AG09319 (cell line): ENCODE results near the gene AGAP2.
"Not testable (repeated sequence)": the region's sequence is repeated elsewhere in the genome, so short reads cannot be mapped to it uniquely, and the experiment has no call there.

Experiments
- DNase-seq: peaks from one replicate; pipeline ENCODE4 v3.0.0-alpha.2; 2010; ENCODE audit warnings: low read depth; ENCODE audit errors: extremely low read depth
- CTCF ChIP-seq: IDR thresholded peaks from 2 replicates; pipeline ENCODE4 v1.5.1; 2011; ENCODE audit warnings: low read depth, mild to moderate bottlenecking, inconsistent platforms, low read length, moderate library complexity

The AGAP2 gene

DNA sequence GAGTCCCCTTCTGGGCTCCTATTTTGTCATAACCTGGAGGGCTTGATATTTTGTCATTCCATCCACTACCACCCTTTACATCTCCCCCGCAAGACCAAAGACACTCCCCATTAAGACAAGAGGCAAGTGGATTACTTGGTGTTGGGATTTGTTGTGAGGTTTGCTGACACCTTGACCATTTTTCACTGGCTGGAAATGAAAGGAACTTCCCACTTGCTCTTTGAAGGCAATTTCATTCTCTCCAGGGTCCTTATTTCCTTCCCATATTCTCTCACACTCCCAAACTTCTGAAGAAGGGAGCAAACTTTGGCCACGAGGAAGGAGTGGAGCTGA, 14.9 kb downstream of the AGAP2 start:
- no peak for DNase-seq
- no peak for TF ChIP-seq CTCF

DNA sequence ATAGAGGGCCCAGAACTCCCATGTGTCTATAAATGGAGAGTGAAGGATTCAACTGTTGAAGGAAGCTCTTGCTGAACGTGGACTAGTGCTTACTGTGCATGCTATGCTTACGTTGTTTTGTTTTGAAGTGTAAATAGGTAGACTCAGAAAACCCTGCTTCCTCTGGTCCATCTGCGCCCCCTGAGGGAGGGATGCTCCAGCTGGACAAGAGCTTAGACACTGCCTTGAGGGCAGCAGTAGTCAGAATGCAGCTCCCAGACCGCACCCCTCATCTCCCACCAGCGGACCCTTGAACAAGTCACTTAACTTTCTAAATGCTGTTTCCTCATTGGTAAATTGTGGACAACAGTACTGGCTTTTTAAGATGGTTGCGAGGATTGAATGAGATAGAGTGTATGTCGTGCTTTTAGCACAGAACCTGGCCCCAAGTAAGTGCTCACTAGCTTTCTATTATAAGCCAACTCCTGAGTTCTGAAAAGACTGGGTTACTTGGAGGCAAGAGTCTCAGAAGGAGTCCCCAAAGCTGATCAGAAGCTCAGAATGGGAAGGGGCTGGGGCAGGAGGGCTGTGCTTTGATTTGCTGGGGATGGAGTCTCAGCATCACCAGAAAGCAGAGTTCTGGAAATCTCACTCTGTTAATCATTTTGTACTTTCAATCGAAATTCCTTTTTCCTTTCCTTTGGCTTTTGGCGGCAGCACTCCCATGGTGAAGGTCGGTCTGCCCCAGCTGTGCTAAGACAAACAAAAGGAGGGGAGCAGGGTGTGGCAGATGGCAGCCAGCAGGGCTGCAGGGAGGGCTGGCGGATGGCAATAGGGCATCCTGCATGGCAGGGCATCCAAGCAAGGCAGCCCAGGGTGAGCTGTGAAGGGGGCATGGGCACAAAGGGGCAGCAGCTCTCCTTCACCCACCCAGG, 15.6 kb downstream of the AGAP2 start:
- TF ChIP-seq CTCF = no peak
- no peak for DNase-seq

DNA sequence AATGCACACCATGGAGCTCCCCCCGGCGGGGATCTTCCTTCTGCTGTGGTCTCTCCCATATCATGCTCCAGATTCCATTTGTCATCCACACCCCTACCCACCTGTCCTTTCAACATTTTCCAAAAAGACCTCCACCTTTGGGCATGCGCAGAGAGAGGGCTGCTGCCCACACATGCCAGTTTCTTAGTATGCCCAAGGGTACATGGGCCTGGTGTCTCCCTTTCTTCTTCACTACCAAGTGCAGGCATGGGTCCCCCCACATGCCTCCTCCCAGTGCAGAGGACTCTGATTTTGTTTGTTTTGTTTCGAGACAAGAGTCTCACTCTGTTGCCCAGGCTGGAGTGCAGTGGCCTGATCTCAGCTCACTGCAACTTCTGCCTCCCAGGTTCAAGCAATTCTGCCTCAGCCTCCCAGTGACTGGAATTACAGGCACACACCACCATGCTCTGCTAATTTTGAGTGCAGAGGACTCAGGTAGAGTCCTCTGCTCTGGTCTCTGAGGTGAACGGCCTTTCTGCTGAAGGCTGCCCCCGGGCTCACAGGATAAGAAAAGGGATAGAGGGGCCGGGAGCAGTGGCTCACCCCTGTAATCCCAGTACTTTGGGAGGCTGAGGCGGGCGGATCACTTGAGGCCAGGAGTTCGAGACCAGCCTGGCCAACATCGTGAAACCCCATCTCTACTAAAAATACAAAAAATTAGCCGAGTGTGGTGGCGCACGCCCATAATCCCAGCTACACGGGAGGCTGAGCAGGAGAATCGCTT, 16.5 kb downstream of the AGAP2 start:
- not testable (repeated sequence) for DNase-seq

DNA sequence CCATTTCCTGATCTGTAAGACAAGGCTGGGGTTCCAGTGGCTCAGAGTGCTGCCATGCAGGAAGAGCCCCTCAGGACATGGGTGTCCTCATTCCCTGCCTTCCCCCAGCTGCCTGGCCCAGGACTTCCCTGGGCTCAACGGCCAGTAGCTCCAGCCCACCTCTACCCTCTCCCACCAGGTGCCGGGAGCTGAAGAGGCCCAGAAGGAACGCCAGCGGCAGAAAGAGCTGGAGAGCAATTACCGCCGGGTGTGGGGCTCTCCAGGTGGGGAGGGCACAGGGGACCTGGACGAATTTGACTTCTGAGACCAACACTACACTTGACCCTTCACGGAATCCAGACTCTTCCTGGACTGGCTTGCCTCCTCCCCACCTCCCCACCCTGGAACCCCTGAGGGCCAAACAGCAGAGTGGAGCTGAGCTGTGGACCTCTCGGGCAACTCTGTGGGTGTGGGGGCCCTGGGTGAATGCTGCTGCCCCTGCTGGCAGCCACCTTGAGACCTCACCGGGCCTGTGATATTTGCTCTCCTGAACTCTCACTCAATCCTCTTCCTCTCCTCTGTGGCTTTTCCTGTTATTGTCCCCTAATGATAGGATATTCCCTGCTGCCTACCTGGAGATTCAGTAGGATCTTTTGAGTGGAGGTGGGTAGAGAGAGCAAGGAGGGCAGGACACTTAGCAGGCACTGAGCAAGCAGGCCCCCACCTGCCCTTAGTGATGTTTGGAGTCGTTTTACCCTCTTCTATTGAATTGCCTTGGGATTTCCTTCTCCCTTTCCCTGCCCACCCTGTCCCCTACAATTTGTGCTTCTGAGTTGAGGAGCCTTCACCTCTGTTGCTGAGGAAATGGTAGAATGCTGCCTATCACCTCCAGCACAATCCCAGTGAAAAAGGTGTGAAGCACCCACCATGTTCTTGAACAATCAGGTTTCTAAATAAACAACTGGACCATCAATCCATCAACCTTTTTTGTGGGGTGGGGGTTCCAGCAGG, 17.6 kb downstream of the AGAP2 start:
- no peak for DNase-seq
- TF ChIP-seq CTCF = no peak

DNA sequence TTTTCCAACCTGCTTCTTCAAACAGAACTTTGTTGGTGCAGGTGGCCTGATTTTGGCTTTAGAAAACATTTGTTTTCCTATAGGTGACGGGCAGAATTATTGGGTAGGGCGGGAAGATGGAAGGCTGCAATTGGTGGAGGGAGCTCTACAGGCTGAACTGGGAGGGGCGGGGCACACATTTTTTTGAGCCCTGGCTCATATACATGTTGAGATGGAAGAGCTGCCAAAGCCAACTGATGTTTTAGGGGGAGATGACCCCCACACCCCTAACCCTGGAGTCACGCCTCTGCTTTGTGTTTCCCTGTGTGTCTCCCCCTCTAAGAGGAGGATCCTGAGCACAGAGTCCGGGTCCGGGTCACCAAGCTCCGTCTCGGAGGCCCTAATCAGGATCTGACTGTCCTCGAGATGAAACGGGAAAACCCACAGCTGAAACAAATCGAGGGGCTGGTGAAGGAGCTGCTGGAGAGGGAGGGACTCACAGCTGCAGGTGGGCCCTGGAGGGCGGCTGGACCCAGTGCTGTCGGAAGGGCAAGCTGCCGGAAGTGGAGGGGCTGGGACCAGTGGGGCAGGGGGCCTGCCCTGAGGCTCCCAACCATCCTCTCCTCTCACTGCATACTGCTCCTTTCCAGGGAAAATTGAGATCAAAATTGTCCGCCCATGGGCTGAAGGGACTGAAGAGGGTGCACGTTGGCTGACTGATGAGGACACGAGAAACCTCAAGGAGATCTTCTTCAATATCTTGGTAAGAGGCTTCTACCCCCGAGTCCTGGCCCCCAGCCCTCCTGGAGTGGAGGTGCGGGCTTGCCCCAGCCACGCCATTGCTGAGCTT, 18.6 kb downstream of the AGAP2 start:
- no peak for TF ChIP-seq CTCF
- no peak for DNase-seq

GRCh38 chr12:57718641-57719528, 19.7 kb downstream of the AGAP2 start:
- DNase-seq = no peak
- TF ChIP-seq CTCF = no peak
